Transverse colon (tissue), 4 donors: ENCODE results near the gene PRSS1. TPM values are rescaled to one million over a fixed set of nuclear protein-coding genes. Genes with fewer than 3 reads are reported as not detected.

Experiments
- DNase-seq: peaks from one replicate; pipeline ENCODE4 v3.0.0-alpha.2; 2019
- H3K27ac ChIP-seq, 4 donors: fragments of 200-600 bp; sonication (generic); 2 replicates each; pipeline ENCODE4 v1.5.1; 2016 to 2018; ENCODE audit warnings: inconsistent platforms in 4 of 4
- H3K27me3 ChIP-seq: fragments of 200-600 bp; sonication (generic); 2 replicates; pipeline ENCODE4 v1.5.1; 2017; ENCODE audit warnings: inconsistent platforms
- H3K36me3 ChIP-seq, 4 donors: fragments of 200-600 bp; sonication (generic); 2 replicates each; pipeline ENCODE4 v1.5.1; 2017 to 2019; ENCODE audit warnings: inconsistent platforms in 4 of 4
- H3K4me1 ChIP-seq, 4 donors: fragments of 200-600 bp; sonication (generic); 2 replicates each; pipeline ENCODE4 v1.5.1; 2017 to 2020; ENCODE audit warnings: inconsistent platforms in 4 of 4
- H3K4me3 ChIP-seq, 4 donors: fragments of 200-600 bp; sonication (generic); 1 replicate in 1 of 4; 2 replicates in 3 of 4; pipeline versions ENCODE4 v1.5.1 to v1.6.1; 2017 to 2019; ENCODE audit warnings: inconsistent platforms in 4 of 4
- H3K9me3 ChIP-seq, 2 donors: fragments of 200-600 bp; sonication (generic); 2 replicates each; pipeline ENCODE4 v1.5.1; 2017 to 2019; ENCODE audit warnings: inconsistent platforms in 2 of 2
- CTCF ChIP-seq, 5 experiments: fragments of 200-600 bp in 3 of 5; fragments of 450-650 bp in 2 of 5; sonication (generic) in 3 of 5; IDR thresholded peaks; 1 replicate in 2 of 5; 2 replicates in 3 of 5; pipeline ENCODE4 v1.5.1; 2016 to 2017; ENCODE audit warnings: antibody characterized with exemption in 5 of 5, inconsistent platforms in 3 of 5, mild to moderate bottlenecking in 2 of 5, moderate library complexity in 1 of 5
- EP300 ChIP-seq: sonication (generic); formaldehyde crosslinking; IDR thresholded peaks from one replicate; pipeline ENCODE4 v1.6.1; 2017; ENCODE audit warnings: antibody characterized with exemption, low read depth
- POLR2A ChIP-seq: fragments of 450-650 bp; IDR thresholded peaks from one replicate; pipeline ENCODE4 v1.6.1; 2016; ENCODE audit warnings: antibody characterized with exemption, mild to moderate bottlenecking, moderate library complexity
- POLR2AphosphoS5 ChIP-seq, 3 donors: sonication (generic); formaldehyde crosslinking; IDR thresholded peaks; one replicate each; pipeline ENCODE4 v1.6.1; 2016; ENCODE audit warnings: antibody characterized with exemption in 3 of 3
- WGBS, 2 donors: methylation state at CpG; one replicate each; pipeline ENCODE4 v1.1.5; 2018; ENCODE audit warnings: low coverage in 1 of 2; 5-methylcytosine and 5-hydroxymethylcytosine counted together
- in situ Hi-C, 4 donors: fragments of 200-750 bp; cut with MboI; loops; one replicate each; pipeline versions ENCODE4 v1.15.0 to v1.15.1; 2017; ENCODE audit warnings: low sequenced_read_pairs in 3 of 4, low pct_ligation_motif_present in 1 of 4, low pct_unique_long_range_greater_than_20kb in 1 of 4
- intact Hi-C: fragments of 100-400 bp; cut with DNase I; formaldehyde crosslinking; loops from one replicate; pipeline ENCODE4 v1.15.1; 2023; ENCODE audit warnings: low total_unique reads
- total RNA-seq, 4 donors: library from RNA; depleted of rRNA; stranded (reverse); fragments of >200 nt; gene quantifications; one replicate each; pipeline ENCODE4 v1.1.0, GENCODE V29; 2016

The PRSS1 gene
- total RNA-seq, 4 donors from 2014 or later, result not detected

- Histone ChIP-seq H3K27ac (peak overlapping the region in 3 of 4 donors; percentile 3 to 29 (median 19)), H3K36me3 (no peaks in the 10 kb centered on the region), H3K4me1 (peaks cover 0 to 4% (median 0%) of the 10 kb centered on the region in 4 donors), H3K4me3 (no peak overlapping the region), H3K27me3 (peaks cover 1% of the 10 kb centered on the region), H3K9me3 (no peaks in the 10 kb centered on the region)
- 82% methylated on average over 6 of the region's 6 CpGs; no CpG with 5 or more reads in 1 of the 2 donors for WGBS, 2 donors
- no peak for DNase-seq
- TF ChIP-seq POLR2A (no peak), CTCF (IDR thresholded peaks at IDR 0.05) (no peak), POLR2AphosphoS5 (IDR thresholded peaks at IDR 0.05) (no peak), EP300 (no peak)
- in situ Hi-C loops, result loop anchor here in 2 of 4 donors (10.0 to 25.0 kb wide), 2 partner anchors 150 to 153 kb away; no protein-coding TSS in a partner anchor
- intact Hi-C loops, result loop anchor here (10.0 kb wide), 1 partner anchor 183 kb away; no protein-coding TSS in a partner anchor
Measured at GRCh38 chr7:142787783-142788182, 38.5 kb downstream of the PRSS1 start.

- H3K36me3 ChIP-seq, result no peaks in the 10 kb centered on the region
- no peaks in the 10 kb centered on the region for H3K9me3 ChIP-seq
- H3K27ac ChIP-seq, result peak overlapping the region in 2 of 4 donors; percentile 21 to 29
- no peak for DNase-seq
- in situ Hi-C loops (loop anchor here in 2 of 4 donors (10.0 to 25.0 kb wide), 2 partner anchors 151 to 154 kb away; no protein-coding TSS in a partner anchor), intact Hi-C loops (loop anchor here (10.0 kb wide), 1 partner anchor 184 kb away; no protein-coding TSS in a partner anchor)
- WGBS, 2 donors, result 84 to 100% methylated on average over 3 to 10 of the region's 10 CpGs
- peak overlapping the region in 1 of 4 donors; percentile 21 for H3K4me3 ChIP-seq
- TF ChIP-seq POLR2AphosphoS5 (IDR thresholded peaks at IDR 0.05), result no peak
- no peak for TF ChIP-seq EP300
- no peak for TF ChIP-seq CTCF (IDR thresholded peaks at IDR 0.05)
- no peak for TF ChIP-seq POLR2A
- no peaks in the 10 kb centered on the region for H3K27me3 ChIP-seq
- no peaks in the 10 kb centered on the region for H3K4me1 ChIP-seq
Measured at GRCh38 chr7:142788303-142789289, 39.3 kb downstream of the PRSS1 start.

- in situ Hi-C loops (loop anchor here in 2 of 4 donors (10.0 to 25.0 kb wide), 2 partner anchors 152 to 155 kb away; no protein-coding TSS in a partner anchor), intact Hi-C loops (loop anchor here (10.0 kb wide), 1 partner anchor 185 kb away; no protein-coding TSS in a partner anchor)
- Histone ChIP-seq H3K9me3 (no peaks in the 10 kb centered on the region), H3K27ac (peak overlapping the region in 2 of 4 donors; percentile 0 to 23), H3K27me3 (no peaks in the 10 kb centered on the region), H3K36me3 (no peaks in the 10 kb centered on the region), H3K4me1 (no peaks in the 10 kb centered on the region), H3K4me3 (peak overlapping the region in 1 of 4 donors; percentile 21)
- DNase-seq, result no peak
- TF ChIP-seq POLR2AphosphoS5 (IDR thresholded peaks at IDR 0.05) (no peak), POLR2A (peak; percentile 15), CTCF (IDR thresholded peaks at IDR 0.05) (no peak), EP300 (no peak)
- 91 to 100% methylated on average over 1 to 2 of the region's 2 CpGs for WGBS, 2 donors
Measured at GRCh38 chr7:142789441-142789840, 40.2 kb downstream of the PRSS1 start.

GRCh38 chr7:142790056-142790455, 40.8 kb downstream of the PRSS1 start:
- TF ChIP-seq POLR2A (no peak), CTCF (IDR thresholded peaks at IDR 0.05) (no peak), EP300 (no peak), POLR2AphosphoS5 (IDR thresholded peaks at IDR 0.05) (no peak)
- intact Hi-C loops (no loop called here), in situ Hi-C loops (loop anchor here in 1 of 4 donors (25.0 kb wide), 1 partner anchor 153 kb away; no protein-coding TSS in a partner anchor)
- peak overlapping the region in 1 of 4 donors; percentile 9 for H3K4me3 ChIP-seq
- peak overlapping the region in 1 of 4 donors; percentile 23 for H3K27ac ChIP-seq
- WGBS, 2 donors, result 83 to 85% methylated on average over 1 to 3 of the region's 3 CpGs
- no peak for DNase-seq
- H3K9me3 ChIP-seq, result no peaks in the 10 kb centered on the region
- no peaks in the 10 kb centered on the region for H3K4me1 ChIP-seq
- peaks cover 1% of the 10 kb centered on the region for H3K27me3 ChIP-seq
- no peaks in the 10 kb centered on the region for H3K36me3 ChIP-seq
